Measurements from ENCODE around the gene IQGAP3. TPM values are rescaled to one million over a fixed set of nuclear protein-coding genes. Genes with fewer than 3 reads are reported as not detected.

Gene IQGAP3
- polyA plus RNA-seq, 1 experiment, result 28.1 TPM

DNA sequence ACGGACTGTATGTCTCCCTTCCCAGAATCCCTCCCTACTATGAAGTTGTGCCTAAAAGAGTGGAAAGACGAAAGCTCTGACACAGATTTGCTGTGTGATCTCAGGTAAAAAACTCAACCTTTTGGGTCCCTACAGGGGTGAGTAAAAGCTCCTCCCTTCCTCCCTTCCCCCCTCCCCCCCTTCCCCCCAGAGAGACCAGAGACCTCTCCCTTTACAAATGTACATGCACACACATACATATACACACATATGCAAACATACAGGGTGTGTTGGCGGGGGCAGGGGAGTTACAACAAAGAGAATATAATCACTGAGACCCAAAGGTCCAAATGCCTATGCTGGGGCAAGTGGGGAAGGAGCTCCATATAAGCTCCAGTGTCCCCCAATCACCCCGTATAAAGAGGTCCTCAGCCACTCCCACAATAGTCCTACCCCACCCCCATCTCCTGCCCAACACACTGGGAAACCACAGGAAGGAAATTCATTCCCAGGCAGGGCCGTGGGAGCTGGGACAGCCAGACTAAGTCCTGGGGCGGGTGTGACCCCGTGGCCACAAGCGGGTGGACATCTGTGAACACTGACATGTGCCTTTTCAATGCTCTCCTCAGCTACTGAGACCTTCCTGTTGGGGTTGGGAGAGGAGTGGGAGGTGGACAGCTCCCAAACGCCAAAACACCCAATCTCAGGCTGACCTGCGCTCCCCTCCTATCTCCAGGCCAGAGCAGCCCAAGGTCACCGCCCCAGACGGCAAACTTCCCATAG, 73.8 kb downstream of the IQGAP3 start:
- POLR2A ChIA-PET, result no interaction called here
- DNase-seq (ENCODE audit: low read depth), result no peak
- H3K36me3 ChIP-seq (ENCODE audit: control insufficient read depth, insufficient read depth, low read length), result peaks cover 5% of the 10 kb centered on the region
- H3K27me3 ChIP-seq (ENCODE audit: control insufficient read depth, insufficient read depth, low read length), result no peaks in the 10 kb centered on the region
- peak overlapping the region; percentile 99 for H3K4me3 ChIP-seq (ENCODE audit: low read depth, low read length)
- CTCF ChIA-PET, result interaction anchor here (0.9 to 5.8 kb wide), 5 partner anchors 8 to 113 kb away, joined by 3 to 29 read pairs (median 5); no protein-coding TSS in a partner anchor
- TF ChIP-seq, protein P1, sequence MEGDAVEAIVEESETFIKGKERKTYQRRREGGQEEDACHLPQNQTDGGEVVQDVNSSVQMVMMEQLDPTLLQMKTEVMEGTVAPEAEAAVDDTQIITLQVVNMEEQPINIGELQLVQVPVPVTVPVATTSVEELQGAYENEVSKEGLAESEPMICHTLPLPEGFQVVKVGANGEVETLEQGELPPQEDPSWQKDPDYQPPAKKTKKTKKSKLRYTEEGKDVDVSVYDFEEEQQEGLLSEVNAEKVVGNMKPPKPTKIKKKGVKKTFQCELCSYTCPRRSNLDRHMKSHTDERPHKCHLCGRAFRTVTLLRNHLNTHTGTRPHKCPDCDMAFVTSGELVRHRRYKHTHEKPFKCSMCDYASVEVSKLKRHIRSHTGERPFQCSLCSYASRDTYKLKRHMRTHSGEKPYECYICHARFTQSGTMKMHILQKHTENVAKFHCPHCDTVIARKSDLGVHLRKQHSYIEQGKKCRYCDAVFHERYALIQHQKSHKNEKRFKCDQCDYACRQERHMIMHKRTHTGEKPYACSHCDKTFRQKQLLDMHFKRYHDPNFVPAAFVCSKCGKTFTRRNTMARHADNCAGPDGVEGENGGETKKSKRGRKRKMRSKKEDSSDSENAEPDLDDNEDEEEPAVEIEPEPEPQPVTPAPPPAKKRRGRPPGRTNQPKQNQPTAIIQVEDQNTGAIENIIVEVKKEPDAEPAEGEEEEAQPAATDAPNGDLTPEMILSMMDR (IDR thresholded peaks at IDR 0.05; ENCODE audit: insufficient read depth, low read depth, low read length), result no peak

DNA sequence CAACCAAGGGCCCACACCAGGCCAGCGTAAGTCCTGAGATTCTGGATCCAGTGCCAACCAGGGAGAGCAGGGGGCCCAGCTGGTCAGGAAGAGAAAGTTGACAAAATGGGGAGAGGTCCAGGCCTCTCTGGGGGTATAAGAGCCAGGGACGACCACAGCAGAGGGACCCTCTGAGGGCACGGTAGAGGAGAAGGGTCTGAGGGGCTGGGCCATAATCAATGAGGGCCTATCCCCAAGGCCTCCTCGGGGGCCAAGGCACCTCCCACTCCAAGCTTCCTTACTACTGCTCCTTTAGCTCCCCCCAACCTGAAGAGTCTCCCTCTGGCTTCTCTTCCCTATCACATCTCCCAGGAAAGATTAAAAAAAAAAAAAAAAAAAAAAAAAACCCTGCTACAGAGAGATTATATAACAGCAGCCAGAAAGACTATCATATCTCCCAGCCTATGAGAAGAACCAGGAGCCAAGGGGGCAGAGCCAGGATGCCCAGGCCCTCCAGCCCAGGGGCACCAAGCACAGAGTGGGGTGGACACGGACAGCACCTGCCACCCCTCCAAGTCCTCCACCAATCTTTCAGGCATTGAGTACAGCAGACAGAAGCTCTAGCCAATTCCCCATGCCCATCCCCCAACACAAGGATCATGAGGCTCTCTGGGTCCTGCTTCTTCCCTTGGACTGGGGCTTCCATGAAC, 74.5 kb downstream of the IQGAP3 start:
- H3K27me3 ChIP-seq (ENCODE audit: control insufficient read depth, insufficient read depth, low read length), result no peaks in the 10 kb centered on the region
- H3K4me3 ChIP-seq (ENCODE audit: low read depth, low read length), result peak overlapping the region; percentile 99; the same call in 1 of the 2 replicates
- POLR2A ChIA-PET, result no interaction called here
- CTCF ChIA-PET, result interaction anchor here (0.9 to 5.8 kb wide), 6 partner anchors 8 to 112 kb away, joined by 4 to 29 read pairs (median 5); no protein-coding TSS in a partner anchor
- TF ChIP-seq, protein P1 (IDR thresholded peaks at IDR 0.05; ENCODE audit: insufficient read depth, low read depth, low read length), result no peak
- DNase-seq (ENCODE audit: low read depth), result no peak
- peaks cover 5% of the 10 kb centered on the region for H3K36me3 ChIP-seq (ENCODE audit: control insufficient read depth, insufficient read depth, low read length)

DNA sequence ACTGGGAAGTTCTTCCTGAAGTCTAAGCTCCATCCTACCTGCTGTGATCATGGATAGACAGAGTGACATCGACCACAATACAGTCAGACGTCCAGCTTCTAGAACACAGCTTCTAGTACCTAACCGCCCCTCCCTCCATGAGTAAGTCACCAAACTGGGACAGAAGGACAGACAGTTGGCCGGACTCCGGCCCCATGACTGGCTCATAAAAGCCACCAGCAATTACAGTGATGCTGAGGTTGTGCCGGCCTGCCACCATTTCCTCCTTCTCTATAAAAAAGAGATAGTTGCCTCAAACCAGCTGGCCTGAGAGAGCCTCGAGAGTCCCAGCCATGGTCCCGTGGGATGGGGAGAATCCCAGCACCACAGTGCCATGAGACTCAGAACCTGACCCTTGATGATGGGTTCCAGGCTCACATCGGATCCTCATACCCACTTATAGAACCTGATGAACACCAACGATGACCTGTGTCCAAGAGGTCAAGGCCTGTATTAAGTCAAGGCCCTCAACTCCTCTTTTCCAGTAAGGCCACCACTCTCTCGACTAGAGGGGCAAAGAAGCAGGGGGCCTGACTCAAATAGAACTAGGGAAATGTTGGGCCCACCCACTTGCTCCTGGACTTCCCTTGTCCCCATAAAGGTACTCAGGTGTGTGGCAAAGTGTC, 75.2 kb downstream of the IQGAP3 start:
- H3K36me3 ChIP-seq (ENCODE audit: control insufficient read depth, insufficient read depth, low read length), result peaks cover 5% of the 10 kb centered on the region
- DNase-seq (ENCODE audit: low read depth), result no peak
- CTCF ChIA-PET, result interaction anchor here (0.6 to 1.9 kb wide), 6 partner anchors 9 to 112 kb away, joined by 3 to 8 read pairs (median 4); no protein-coding TSS in a partner anchor
- TF ChIP-seq, protein P1 (IDR thresholded peaks at IDR 0.05; ENCODE audit: insufficient read depth, low read depth, low read length), result no peak
- H3K27me3 ChIP-seq (ENCODE audit: control insufficient read depth, insufficient read depth, low read length), result no peaks in the 10 kb centered on the region
- H3K4me3 ChIP-seq (ENCODE audit: low read depth, low read length), result no peak overlapping the region
- POLR2A ChIA-PET, result interaction anchor here (0.6 kb wide), 1 partner anchor 426 kb away, joined by 3 read pairs; no protein-coding TSS in a partner anchor

DNA sequence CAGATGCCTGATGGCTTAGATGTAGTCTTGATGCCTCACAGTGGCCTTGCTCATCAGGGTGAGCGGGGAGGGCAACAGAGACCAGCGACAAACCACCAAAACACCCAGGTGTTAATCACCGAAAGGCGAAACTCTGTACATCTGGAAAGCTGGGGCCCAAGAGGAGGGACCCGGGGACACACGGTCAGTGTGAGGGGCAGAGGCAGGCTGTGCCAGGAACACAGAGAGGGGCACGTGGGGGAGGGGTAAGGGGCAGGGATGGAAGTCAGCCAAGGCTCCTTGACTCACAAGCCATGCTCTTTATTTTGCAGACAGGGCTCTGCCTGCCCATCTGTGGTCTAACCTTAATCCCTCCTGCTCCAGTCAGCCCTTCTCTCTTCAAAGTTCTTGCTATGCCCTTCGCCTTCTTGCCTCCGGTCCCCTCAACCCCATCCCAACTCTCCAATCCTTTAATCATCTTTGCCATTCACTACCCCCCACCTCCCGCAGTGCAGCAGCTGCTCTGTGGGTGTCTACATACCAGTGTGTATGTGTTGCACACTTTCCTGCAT, 76.1 kb downstream of the IQGAP3 start:
- no peaks in the 10 kb centered on the region for H3K27me3 ChIP-seq (ENCODE audit: control insufficient read depth, insufficient read depth, low read length)
- POLR2A ChIA-PET, result interaction anchor here (0.6 kb wide), 1 partner anchor 425 kb away, joined by 3 read pairs; no protein-coding TSS in a partner anchor
- H3K4me3 ChIP-seq (ENCODE audit: low read depth, low read length), result no peak overlapping the region
- TF ChIP-seq, protein P1 (IDR thresholded peaks at IDR 0.05; ENCODE audit: insufficient read depth, low read depth, low read length), result no peak
- peaks cover 5% of the 10 kb centered on the region for H3K36me3 ChIP-seq (ENCODE audit: control insufficient read depth, insufficient read depth, low read length)
- DNase-seq (ENCODE audit: low read depth), result no peak
- CTCF ChIA-PET, result interaction anchor here (0.6 to 1.9 kb wide), 3 partner anchors 15 to 20 kb away, joined by 3 to 8 read pairs (median 3); no protein-coding TSS in a partner anchor
